ENCODE results near the gene TMEM61. TPM values are rescaled to one million over a fixed set of nuclear protein-coding genes. Genes with fewer than 3 reads are reported as not detected.

The TMEM61 gene
- total RNA-seq, 1 experiment from 2014 or later, result 0.74 TPM

DNA sequence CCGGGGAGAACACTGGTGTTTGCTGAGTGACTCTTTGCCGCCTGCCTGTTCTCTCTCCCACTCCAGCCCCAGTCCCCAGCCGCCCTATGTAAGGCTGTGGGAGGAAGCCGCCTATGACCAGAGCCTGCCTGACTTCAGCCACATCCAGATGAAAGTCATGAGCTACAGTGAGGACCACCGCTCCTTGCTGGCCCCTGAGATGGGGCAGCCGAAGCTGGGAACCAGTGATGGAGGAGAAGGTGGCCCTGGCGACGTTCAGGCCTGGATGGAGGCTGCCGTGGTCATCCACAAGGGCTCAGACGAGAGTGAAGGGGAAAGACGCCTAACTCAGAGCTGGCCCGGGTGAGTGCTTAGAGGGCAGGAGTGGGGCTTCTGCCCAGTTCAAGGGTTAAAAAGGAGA is 26.5 kb downstream of the TMEM61 start:
- DNase-seq (ENCODE audit: low spot score) (no peak), ATAC-seq (no peak)
- CTCF ChIA-PET, result interaction anchor here (0.8 to 2.8 kb wide), 4 partner anchors 9 to 62 kb away, joined by 3 to 26 read pairs (median 4); partner anchors contain the start of gene BSND
- no peak for TF ChIP-seq TCF7 (CRISPR knock-in tag; IDR thresholded peaks at IDR 0.05; ENCODE audit: low read depth)
- no peak for TF ChIP-seq ZNF121 (CRISPR knock-in tag; IDR thresholded peaks at IDR 0.05)
- no peak for TF ChIP-seq FOXP1 (CRISPR knock-in tag; IDR thresholded peaks at IDR 0.05; ENCODE audit: borderline replicate concordance)
- TF ChIP-seq JUN (CRISPR knock-in tag; IDR thresholded peaks at IDR 0.05), result no peak
- TF ChIP-seq, protein P1, sequence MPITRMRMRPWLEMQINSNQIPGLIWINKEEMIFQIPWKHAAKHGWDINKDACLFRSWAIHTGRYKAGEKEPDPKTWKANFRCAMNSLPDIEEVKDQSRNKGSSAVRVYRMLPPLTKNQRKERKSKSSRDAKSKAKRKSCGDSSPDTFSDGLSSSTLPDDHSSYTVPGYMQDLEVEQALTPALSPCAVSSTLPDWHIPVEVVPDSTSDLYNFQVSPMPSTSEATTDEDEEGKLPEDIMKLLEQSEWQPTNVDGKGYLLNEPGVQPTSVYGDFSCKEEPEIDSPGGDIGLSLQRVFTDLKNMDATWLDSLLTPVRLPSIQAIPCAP (CRISPR knock-in tag; IDR thresholded peaks at IDR 0.05), result no peak
- no peak for TF ChIP-seq SMAD4 (CRISPR knock-in tag; IDR thresholded peaks at IDR 0.05)
- TF ChIP-seq OVOL2 (CRISPR knock-in tag; IDR thresholded peaks at IDR 0.05; ENCODE audit: borderline replicate concordance), result no peak
- TF ChIP-seq, protein P2, sequence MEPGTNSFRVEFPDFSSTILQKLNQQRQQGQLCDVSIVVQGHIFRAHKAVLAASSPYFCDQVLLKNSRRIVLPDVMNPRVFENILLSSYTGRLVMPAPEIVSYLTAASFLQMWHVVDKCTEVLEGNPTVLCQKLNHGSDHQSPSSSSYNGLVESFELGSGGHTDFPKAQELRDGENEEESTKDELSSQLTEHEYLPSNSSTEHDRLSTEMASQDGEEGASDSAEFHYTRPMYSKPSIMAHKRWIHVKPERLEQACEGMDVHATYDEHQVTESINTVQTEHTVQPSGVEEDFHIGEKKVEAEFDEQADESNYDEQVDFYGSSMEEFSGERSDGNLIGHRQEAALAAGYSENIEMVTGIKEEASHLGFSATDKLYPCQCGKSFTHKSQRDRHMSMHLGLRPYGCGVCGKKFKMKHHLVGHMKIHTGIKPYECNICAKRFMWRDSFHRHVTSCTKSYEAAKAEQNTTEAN (CRISPR knock-in tag; IDR thresholded peaks at IDR 0.05), result no peak
- TF ChIP-seq SOX15 (CRISPR knock-in tag; IDR thresholded peaks at IDR 0.05), result no peak
- TF ChIP-seq ZNF671 (CRISPR knock-in tag; IDR thresholded peaks at IDR 0.05), result no peak
- no peak for TF ChIP-seq MXD4 (CRISPR knock-in tag; IDR thresholded peaks at IDR 0.05; ENCODE audit: borderline replicate concordance)
- no peak for TF ChIP-seq GABPB1 (CRISPR knock-in tag; IDR thresholded peaks at IDR 0.05)
- TF ChIP-seq NR3C1 (CRISPR knock-in tag; conservative IDR thresholded peaks at IDR 0.05; ENCODE audit: low read depth), result no peak
- TF ChIP-seq, protein P3, sequence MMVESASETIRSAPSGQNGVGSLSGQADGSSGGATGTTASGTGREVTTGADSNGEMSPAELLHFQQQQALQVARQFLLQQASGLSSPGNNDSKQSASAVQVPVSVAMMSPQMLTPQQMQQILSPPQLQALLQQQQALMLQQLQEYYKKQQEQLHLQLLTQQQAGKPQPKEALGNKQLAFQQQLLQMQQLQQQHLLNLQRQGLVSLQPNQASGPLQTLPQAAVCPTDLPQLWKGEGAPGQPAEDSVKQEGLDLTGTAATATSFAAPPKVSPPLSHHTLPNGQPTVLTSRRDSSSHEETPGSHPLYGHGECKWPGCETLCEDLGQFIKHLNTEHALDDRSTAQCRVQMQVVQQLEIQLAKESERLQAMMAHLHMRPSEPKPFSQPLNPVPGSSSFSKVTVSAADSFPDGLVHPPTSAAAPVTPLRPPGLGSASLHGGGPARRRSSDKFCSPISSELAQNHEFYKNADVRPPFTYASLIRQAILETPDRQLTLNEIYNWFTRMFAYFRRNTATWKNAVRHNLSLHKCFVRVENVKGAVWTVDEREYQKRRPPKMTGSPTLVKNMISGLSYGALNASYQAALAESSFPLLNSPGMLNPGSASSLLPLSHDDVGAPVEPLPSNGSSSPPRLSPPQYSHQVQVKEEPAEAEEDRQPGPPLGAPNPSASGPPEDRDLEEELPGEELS (CRISPR knock-in tag; IDR thresholded peaks at IDR 0.05), result no peak
- TF ChIP-seq, protein P4, sequence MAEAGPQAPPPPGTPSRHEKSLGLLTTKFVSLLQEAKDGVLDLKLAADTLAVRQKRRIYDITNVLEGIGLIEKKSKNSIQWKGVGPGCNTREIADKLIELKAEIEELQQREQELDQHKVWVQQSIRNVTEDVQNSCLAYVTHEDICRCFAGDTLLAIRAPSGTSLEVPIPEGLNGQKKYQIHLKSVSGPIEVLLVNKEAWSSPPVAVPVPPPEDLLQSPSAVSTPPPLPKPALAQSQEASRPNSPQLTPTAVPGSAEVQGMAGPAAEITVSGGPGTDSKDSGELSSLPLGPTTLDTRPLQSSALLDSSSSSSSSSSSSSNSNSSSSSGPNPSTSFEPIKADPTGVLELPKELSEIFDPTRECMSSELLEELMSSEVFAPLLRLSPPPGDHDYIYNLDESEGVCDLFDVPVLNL (CRISPR knock-in tag; IDR thresholded peaks at IDR 0.05; ENCODE audit: borderline replicate concordance, low read depth), result no peak
- no peak for TF ChIP-seq ZBTB21 (CRISPR knock-in tag; IDR thresholded peaks at IDR 0.05; ENCODE audit: borderline replicate concordance)
- H3K4me3 Mint-ChIP-seq, result no peak overlapping the region
- H3K4me1 Mint-ChIP-seq, result peaks cover 18% of the 10 kb centered on the region
- POLR2A ChIA-PET, result no interaction called here
- H3K27me3 Mint-ChIP-seq (ENCODE audit: low read depth), result peaks cover 19% of the 10 kb centered on the region
- H3K27ac Mint-ChIP-seq, result no peak overlapping the region
- peaks cover 21% of the 10 kb centered on the region for H3K9me3 Mint-ChIP-seq
- H3K36me3 Mint-ChIP-seq, result peaks cover 15% of the 10 kb centered on the region; the same call in 1 of the 2 replicates

DNA sequence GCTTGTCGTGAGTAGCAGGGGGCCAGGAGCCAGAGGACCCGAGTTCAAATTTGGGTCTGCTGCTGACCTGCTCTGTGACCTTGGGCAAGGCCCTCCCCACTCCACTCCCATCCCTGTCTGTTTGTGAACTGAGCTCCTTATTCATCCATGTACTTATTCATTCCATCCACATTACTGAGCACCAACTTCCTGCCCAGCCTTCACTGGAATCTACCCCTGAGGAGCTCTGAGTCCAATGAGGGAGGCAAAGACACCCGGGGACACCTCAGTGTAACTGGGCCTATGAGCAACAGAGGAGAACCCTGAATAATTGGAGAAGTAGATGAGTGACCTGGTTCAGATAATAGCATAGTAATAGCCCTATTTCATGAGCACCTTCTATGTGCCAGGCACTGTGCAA is 27.2 kb downstream of the TMEM61 start:
- CTCF ChIA-PET, result interaction anchor here (0.8 to 2.8 kb wide), 5 partner anchors 9 to 57 kb away, joined by 3 to 26 read pairs (median 3); partner anchors contain the start of gene BSND
- POLR2A ChIA-PET, result no interaction called here
- H3K4me1 Mint-ChIP-seq, result peaks cover 18% of the 10 kb centered on the region
- TF ChIP-seq TCF7 (CRISPR knock-in tag; IDR thresholded peaks at IDR 0.05; ENCODE audit: low read depth), result no peak
- no peak for TF ChIP-seq ESRRA (CRISPR knock-in tag; IDR thresholded peaks at IDR 0.05; ENCODE audit: borderline replicate concordance)
- no peak for TF ChIP-seq CBFB (CRISPR knock-in tag; IDR thresholded peaks at IDR 0.05; ENCODE audit: low read depth)
- TF ChIP-seq, protein P1 (CRISPR knock-in tag; IDR thresholded peaks at IDR 0.05), result no peak
- TF ChIP-seq SOX15 (CRISPR knock-in tag; IDR thresholded peaks at IDR 0.05), result no peak
- TF ChIP-seq ZNF396 (CRISPR knock-in tag; IDR thresholded peaks at IDR 0.05; ENCODE audit: borderline replicate concordance), result no peak
- TF ChIP-seq ZNF423 (CRISPR knock-in tag; IDR thresholded peaks at IDR 0.05), result no peak
- TF ChIP-seq, protein P5, sequence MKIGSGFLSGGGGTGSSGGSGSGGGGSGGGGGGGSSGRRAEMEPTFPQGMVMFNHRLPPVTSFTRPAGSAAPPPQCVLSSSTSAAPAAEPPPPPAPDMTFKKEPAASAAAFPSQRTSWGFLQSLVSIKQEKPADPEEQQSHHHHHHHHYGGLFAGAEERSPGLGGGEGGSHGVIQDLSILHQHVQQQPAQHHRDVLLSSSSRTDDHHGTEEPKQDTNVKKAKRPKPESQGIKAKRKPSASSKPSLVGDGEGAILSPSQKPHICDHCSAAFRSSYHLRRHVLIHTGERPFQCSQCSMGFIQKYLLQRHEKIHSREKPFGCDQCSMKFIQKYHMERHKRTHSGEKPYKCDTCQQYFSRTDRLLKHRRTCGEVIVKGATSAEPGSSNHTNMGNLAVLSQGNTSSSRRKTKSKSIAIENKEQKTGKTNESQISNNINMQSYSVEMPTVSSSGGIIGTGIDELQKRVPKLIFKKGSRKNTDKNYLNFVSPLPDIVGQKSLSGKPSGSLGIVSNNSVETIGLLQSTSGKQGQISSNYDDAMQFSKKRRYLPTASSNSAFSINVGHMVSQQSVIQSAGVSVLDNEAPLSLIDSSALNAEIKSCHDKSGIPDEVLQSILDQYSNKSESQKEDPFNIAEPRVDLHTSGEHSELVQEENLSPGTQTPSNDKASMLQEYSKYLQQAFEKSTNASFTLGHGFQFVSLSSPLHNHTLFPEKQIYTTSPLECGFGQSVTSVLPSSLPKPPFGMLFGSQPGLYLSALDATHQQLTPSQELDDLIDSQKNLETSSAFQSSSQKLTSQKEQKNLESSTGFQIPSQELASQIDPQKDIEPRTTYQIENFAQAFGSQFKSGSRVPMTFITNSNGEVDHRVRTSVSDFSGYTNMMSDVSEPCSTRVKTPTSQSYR (CRISPR knock-in tag; IDR thresholded peaks at IDR 0.05), result no peak
- TF ChIP-seq ZNF121 (CRISPR knock-in tag; IDR thresholded peaks at IDR 0.05), result no peak
- TF ChIP-seq, protein P6, sequence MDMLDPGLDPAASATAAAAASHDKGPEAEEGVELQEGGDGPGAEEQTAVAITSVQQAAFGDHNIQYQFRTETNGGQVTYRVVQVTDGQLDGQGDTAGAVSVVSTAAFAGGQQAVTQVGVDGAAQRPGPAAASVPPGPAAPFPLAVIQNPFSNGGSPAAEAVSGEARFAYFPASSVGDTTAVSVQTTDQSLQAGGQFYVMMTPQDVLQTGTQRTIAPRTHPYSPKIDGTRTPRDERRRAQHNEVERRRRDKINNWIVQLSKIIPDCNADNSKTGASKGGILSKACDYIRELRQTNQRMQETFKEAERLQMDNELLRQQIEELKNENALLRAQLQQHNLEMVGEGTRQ (CRISPR knock-in tag; IDR thresholded peaks at IDR 0.05), result no peak
- TF ChIP-seq NR1H2 (CRISPR knock-in tag; IDR thresholded peaks at IDR 0.05), result no peak
- no peak for TF ChIP-seq SMAD3 (CRISPR knock-in tag; IDR thresholded peaks at IDR 0.05; ENCODE audit: borderline replicate concordance)
- no peak for TF ChIP-seq TEAD1 (CRISPR knock-in tag; IDR thresholded peaks at IDR 0.05)
- no peak for TF ChIP-seq SMAD4 (CRISPR knock-in tag; IDR thresholded peaks at IDR 0.05)

More for the DNA sequence above, 27.2 kb downstream of the TMEM61 start:
- DNase-seq (ENCODE audit: low spot score) (no peak), ATAC-seq (no peak)
- Mint-ChIP-seq H3K9me3 (peaks cover 21% of the 10 kb centered on the region), H3K27me3 (ENCODE audit: low read depth) (peaks cover 19% of the 10 kb centered on the region), H3K36me3 (peaks cover 15% of the 10 kb centered on the region; the same call in 1 of the 2 replicates), H3K27ac (no peak overlapping the region), H3K4me3 (no peak overlapping the region)
